Pancreas (tissue), 10 donors: ENCODE results near the gene BRWD1. TPM values are rescaled to one million over a fixed set of nuclear protein-coding genes. Genes with fewer than 3 reads are reported as not detected.
A peak's percentile ranks its signal among the peaks of the same experiment; 100 is the strongest.

Experiments
- ATAC-seq, 4 donors: fragments of 200-7000 bp; cut with Tn5 transposase; one replicate each; pipeline versions ENCODE4 v1.8.0 to v1.9.1; 2020; ENCODE audit warnings: mild to moderate bottlenecking in 4 of 4, moderate library complexity in 4 of 4
- DNase-seq, 6 donors: peaks; one replicate each; pipeline ENCODE4 v3.0.0-alpha.2; 2020
- FAIRE-seq: peaks from 2 replicates; lab custom pipeline; 2012; peaks lifted over from hg19 to GRCh38; lab: Jason Lieb, UNC
- H3K27ac ChIP-seq, 4 donors: fragments of 200-600 bp; sonication (generic); 1 replicate in 3 of 4; 2 replicates in 1 of 4; pipeline versions ENCODE4 v1.5.0 to v1.8.0; 2020
- H3K27me3 ChIP-seq, 4 donors: fragments of 200-600 bp; one replicate each; pipeline ENCODE4 v1.8.0; 2021
- H3K36me3 ChIP-seq, 3 donors: fragments of 200-600 bp; sonication (generic) in 1 of 3; one replicate each; pipeline versions ENCODE4 v1.5.0 to v1.8.0; 2020 to 2021
- H3K4me1 ChIP-seq, 3 donors: fragments of 200-600 bp; one replicate each; pipeline ENCODE4 v1.8.0; 2021
- H3K4me3 ChIP-seq, 4 donors: fragments of 200-600 bp; sonication (generic) in 2 of 4; one replicate each; pipeline versions ENCODE4 v1.5.0 to v1.8.0; 2020 to 2021
- H3K9me3 ChIP-seq, 4 donors: fragments of 200-600 bp; one replicate each; pipeline ENCODE4 v1.8.0; 2021
- WGBS, 2 donors: extraction: QIAGEN DNeasy Blood & Tissue Kit; methylation state at CpG; one replicate each; pipeline ENCODE4 v1.1.7; 2013; 5-methylcytosine and 5-hydroxymethylcytosine counted together
- intact Hi-C, 3 donors: fragments of 100-400 bp; cut with DNase I; formaldehyde crosslinking; loops; one replicate each; pipeline versions ENCODE4 v1.11.1 to v1.14.2; 2022
- polyA plus RNA-seq, 2 donors: library from polyadenylated mRNA; stranded (reverse); fragments of 200-250 nt; gene quantifications; one replicate each; pipeline ENCODE4 v1.2.3, GENCODE V29; 2013
- total RNA-seq, 6 donors: library from RNA; stranded (reverse); fragmentation: NEBNext Ultra II Directional in 4 of 6; extraction: Animal tissue kit (Norgen Biotek cat#: 25700) in 4 of 6; gene quantifications; one replicate each; pipeline versions ENCODE4 v1.2.1 to v1.2.4, GENCODE V29; 2021 to 2023
- TF ChIP-seq, protein P1 (sequence below), 4 donors: fragments of 200-600 bp; sonication (generic) in 3 of 4; IDR thresholded peaks; one replicate each; pipeline versions ENCODE4 v1.5.0 to v1.8.0; 2021; ENCODE audit warnings: antibody characterized with exemption in 4 of 4
- donor health status: healthy with polysubstance abuse.
- donor health status: DM: no; HTN: no; CAD: no; lungs with moderate emphysema.
- donor health status: DM: no; HTN: no; CAD: no.
- donor health status: control.
- donor health status: control.
- donor health status: Bipolar disorder and iron deficiency.
- donor health status: DM: yes; HTN: yes; CAD: no.
- donor health status: DM: no; HTN: no; CAD: no.
- donor health status: DM: no; HTN: no; CAD: no.
- donor health status: DM: yes; HTN: yes; CAD: no.

Gene BRWD1
- total and polyA plus RNA-seq, 8 donors: 7.4 to 31.7 (median 22.5) TPM

DNA sequence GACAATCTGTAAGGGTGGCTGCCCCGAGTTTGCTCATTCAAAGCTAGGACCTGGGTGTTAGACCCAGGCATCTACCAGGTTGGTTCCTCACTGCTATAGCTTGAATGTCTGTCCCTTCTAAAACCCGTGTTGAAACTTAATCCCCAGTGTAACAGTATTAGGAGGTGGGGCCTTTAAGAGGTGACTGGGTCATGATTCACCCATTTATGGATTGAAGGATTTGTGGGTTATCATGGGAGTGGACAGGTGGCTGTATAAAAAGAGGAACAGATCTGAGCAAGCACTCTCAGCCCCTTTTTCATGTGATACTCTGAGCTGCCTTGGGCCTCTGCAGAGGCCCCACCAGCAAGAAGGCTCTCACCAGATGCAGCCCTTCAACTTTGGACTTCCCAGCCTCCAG, 159.6 kb downstream of the BRWD1 start:
- H3K27ac ChIP-seq: no peak overlapping the region
- DNase-seq (no peak), ATAC-seq (no peak), FAIRE-seq (no peak)
- 78 to 84% methylated on average over 2 of the region's 2 CpGs for WGBS, 2 donors
- no peaks in the 10 kb centered on the region for H3K4me1 ChIP-seq
- H3K4me3 ChIP-seq: no peak overlapping the region
- H3K36me3 ChIP-seq: no peaks in the 10 kb centered on the region
- intact Hi-C loops: no loop called here
- TF ChIP-seq, protein P1, sequence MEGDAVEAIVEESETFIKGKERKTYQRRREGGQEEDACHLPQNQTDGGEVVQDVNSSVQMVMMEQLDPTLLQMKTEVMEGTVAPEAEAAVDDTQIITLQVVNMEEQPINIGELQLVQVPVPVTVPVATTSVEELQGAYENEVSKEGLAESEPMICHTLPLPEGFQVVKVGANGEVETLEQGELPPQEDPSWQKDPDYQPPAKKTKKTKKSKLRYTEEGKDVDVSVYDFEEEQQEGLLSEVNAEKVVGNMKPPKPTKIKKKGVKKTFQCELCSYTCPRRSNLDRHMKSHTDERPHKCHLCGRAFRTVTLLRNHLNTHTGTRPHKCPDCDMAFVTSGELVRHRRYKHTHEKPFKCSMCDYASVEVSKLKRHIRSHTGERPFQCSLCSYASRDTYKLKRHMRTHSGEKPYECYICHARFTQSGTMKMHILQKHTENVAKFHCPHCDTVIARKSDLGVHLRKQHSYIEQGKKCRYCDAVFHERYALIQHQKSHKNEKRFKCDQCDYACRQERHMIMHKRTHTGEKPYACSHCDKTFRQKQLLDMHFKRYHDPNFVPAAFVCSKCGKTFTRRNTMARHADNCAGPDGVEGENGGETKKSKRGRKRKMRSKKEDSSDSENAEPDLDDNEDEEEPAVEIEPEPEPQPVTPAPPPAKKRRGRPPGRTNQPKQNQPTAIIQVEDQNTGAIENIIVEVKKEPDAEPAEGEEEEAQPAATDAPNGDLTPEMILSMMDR (IDR thresholded peaks at IDR 0.05): no peak
- no peaks in the 10 kb centered on the region for H3K27me3 ChIP-seq
- no peaks in the 10 kb centered on the region for H3K9me3 ChIP-seq

GRCh38 chr21:39153373-39153772, 160.1 kb downstream of the BRWD1 start:
- no peak for ATAC-seq
- H3K9me3 ChIP-seq: no peaks in the 10 kb centered on the region
- intact Hi-C loops: no loop called here
- TF ChIP-seq, protein P1 (IDR thresholded peaks at IDR 0.05): peak in 1 of 4 donors; percentile 12
- H3K4me1 ChIP-seq: no peaks in the 10 kb centered on the region
- no peak overlapping the region for H3K4me3 ChIP-seq
- 86 to 90% methylated on average over 2 of the region's 2 CpGs for WGBS, 2 donors
- FAIRE-seq: no peak
- no peaks in the 10 kb centered on the region for H3K27me3 ChIP-seq
- no peak overlapping the region for H3K27ac ChIP-seq
- H3K36me3 ChIP-seq: no peaks in the 10 kb centered on the region
- DNase-seq: no peak

DNA sequence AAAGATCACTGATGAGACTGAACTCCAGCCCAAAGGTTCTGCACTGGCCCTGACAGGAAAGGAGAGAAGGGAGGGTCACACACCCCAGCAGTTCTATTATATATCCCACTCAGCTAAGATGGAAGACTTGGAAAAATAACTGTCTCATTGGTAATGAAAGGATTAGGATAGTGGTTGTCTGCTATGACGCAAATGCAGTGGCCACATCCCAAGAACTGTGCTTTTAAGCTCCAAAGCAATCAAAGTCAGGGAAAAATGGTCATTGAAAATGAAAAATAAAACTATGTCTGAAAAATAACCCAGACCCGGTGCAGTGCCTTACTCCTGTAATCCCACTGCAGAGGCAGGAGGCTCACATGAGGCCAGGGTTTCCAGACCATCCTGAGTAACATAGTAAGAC, 161.2 kb downstream of the BRWD1 start:
- WGBS, 2 donors: 84 to 98% methylated on average over 2 of the region's 2 CpGs
- Histone ChIP-seq H3K4me1 (no peaks in the 10 kb centered on the region), H3K9me3 (no peaks in the 10 kb centered on the region), H3K27ac (no peak overlapping the region), H3K36me3 (no peaks in the 10 kb centered on the region), H3K4me3 (no peak overlapping the region), H3K27me3 (no peaks in the 10 kb centered on the region)
- no peak for FAIRE-seq
- ATAC-seq: no peak
- no peak for DNase-seq
- TF ChIP-seq, protein P1 (IDR thresholded peaks at IDR 0.05): no peak
- intact Hi-C loops: no loop called here

- H3K4me3 ChIP-seq: no peak overlapping the region
- H3K36me3 ChIP-seq: no peaks in the 10 kb centered on the region
- H3K9me3 ChIP-seq: no peaks in the 10 kb centered on the region
- H3K4me1 ChIP-seq: no peaks in the 10 kb centered on the region
- TF ChIP-seq, protein P1 (IDR thresholded peaks at IDR 0.05): no peak
- FAIRE-seq: no peak
- no peak for DNase-seq
- no peak overlapping the region for H3K27ac ChIP-seq
- no peaks in the 10 kb centered on the region for H3K27me3 ChIP-seq
- intact Hi-C loops: no loop called here
- no peak for ATAC-seq
Observed at GRCh38 chr21:39150877-39151276, 162.6 kb downstream of the BRWD1 start.

- intact Hi-C loops: no loop called here
- Histone ChIP-seq H3K4me3 (no peak overlapping the region), H3K27ac (no peak overlapping the region), H3K27me3 (no peaks in the 10 kb centered on the region), H3K4me1 (no peaks in the 10 kb centered on the region), H3K36me3 (no peaks in the 10 kb centered on the region), H3K9me3 (no peaks in the 10 kb centered on the region)
- DNase-seq (no peak), ATAC-seq (no peak), FAIRE-seq (no peak)
- 88 to 91% methylated on average over 6 of the region's 6 CpGs for WGBS, 2 donors
- TF ChIP-seq, protein P1 (IDR thresholded peaks at IDR 0.05): no peak
Observed at GRCh38 chr21:39150316-39150715, 163.1 kb downstream of the BRWD1 start.
